NT2/D1 (cell line): Measurements from ENCODE around the gene SLC2A13.

ENCODE experiments used
- DNase-seq: peaks from one replicate; pipeline ENCODE4 v3.0.0-alpha.2; 2011; ENCODE audit warnings: low read depth, low spot score
- H3K27me3 ChIP-seq: 2 replicates; pipeline ENCODE4 v1.6.0; 2011; ENCODE audit warnings: mild to moderate bottlenecking; ENCODE audit not compliant: insufficient read length, insufficient read depth
- H3K36me3 ChIP-seq: 2 replicates; pipeline ENCODE4 v1.6.1; 2011; ENCODE audit warnings: mild to moderate bottlenecking, low read length, mixed read lengths; ENCODE audit not compliant: insufficient read depth, insufficient read length
- H3K4me1 ChIP-seq: 2 replicates; pipeline ENCODE4 v1.5.1; 2011; ENCODE audit not compliant: insufficient read depth, insufficient read length
- H3K4me3 ChIP-seq: 2 replicates; pipeline ENCODE4 v1.5.1; 2011; ENCODE audit warnings: low read depth; ENCODE audit not compliant: insufficient read length
- H3K9ac ChIP-seq: 2 replicates; pipeline ENCODE4 v1.6.0; 2011; ENCODE audit warnings: low read depth; ENCODE audit not compliant: insufficient read length
- H3K9me3 ChIP-seq: 2 replicates; pipeline ENCODE4 v1.5.1; 2011; ENCODE audit warnings: mild to moderate bottlenecking, low read length; ENCODE audit not compliant: insufficient read depth
- SUZ12 ChIP-seq: IDR thresholded peaks from 2 replicates; pipeline ENCODE4 v1.6.1; 2011; ENCODE audit not compliant: insufficient read length, insufficient read depth; ENCODE audit errors: extremely low read depth
- YY1 ChIP-seq: IDR thresholded peaks from 2 replicates; pipeline ENCODE4 v1.6.1; 2011; ENCODE audit not compliant: insufficient read length, insufficient read depth
- ZNF274 ChIP-seq: IDR thresholded peaks from 2 replicates; pipeline ENCODE4 v1.6.1; 2011; ENCODE audit warnings: mild to moderate bottlenecking, low read depth, low read length

The SLC2A13 gene

GRCh38 chr12:39777465-39777864, 328.4 kb downstream of the SLC2A13 start:
- H3K27me3 ChIP-seq: no peaks in the 10 kb centered on the region
- no peak for DNase-seq
- TF ChIP-seq ZNF274 (no peak), SUZ12 (no peak), YY1 (no peak)
- H3K4me3 ChIP-seq: no peak overlapping the region
- H3K9ac ChIP-seq: no peak overlapping the region
- H3K9me3 ChIP-seq: no peaks in the 10 kb centered on the region
- H3K36me3 ChIP-seq: no peaks in the 10 kb centered on the region
- no peaks in the 10 kb centered on the region for H3K4me1 ChIP-seq

- Histone ChIP-seq H3K9me3 (no peaks in the 10 kb centered on the region), H3K4me1 (no peaks in the 10 kb centered on the region), H3K4me3 (no peak overlapping the region), H3K9ac (no peak overlapping the region), H3K36me3 (no peaks in the 10 kb centered on the region), H3K27me3 (no peaks in the 10 kb centered on the region)
- TF ChIP-seq YY1 (no peak), ZNF274 (no peak), SUZ12 (no peak)
- no peak for DNase-seq
Measured at GRCh38 chr12:39773266-39773665, 332.6 kb downstream of the SLC2A13 start.

GRCh38 chr12:39772821-39773259, 333.0 kb downstream of the SLC2A13 start:
- no peak for DNase-seq
- no peaks in the 10 kb centered on the region for H3K27me3 ChIP-seq
- no peaks in the 10 kb centered on the region for H3K9me3 ChIP-seq
- no peak overlapping the region for H3K9ac ChIP-seq
- no peaks in the 10 kb centered on the region for H3K36me3 ChIP-seq
- no peak overlapping the region for H3K4me3 ChIP-seq
- H3K4me1 ChIP-seq: no peaks in the 10 kb centered on the region
- TF ChIP-seq SUZ12 (no peak), ZNF274 (no peak), YY1 (no peak)

GRCh38 chr12:39771456-39771855, 334.4 kb downstream of the SLC2A13 start:
- no peaks in the 10 kb centered on the region for H3K4me1 ChIP-seq
- DNase-seq: no peak
- TF ChIP-seq YY1 (no peak), ZNF274 (no peak), SUZ12 (no peak)

GRCh38 chr12:39764944-39765560, 340.8 kb downstream of the SLC2A13 start:
- no peaks in the 10 kb centered on the region for H3K9me3 ChIP-seq
- H3K36me3 ChIP-seq: no peaks in the 10 kb centered on the region
- TF ChIP-seq SUZ12 (no peak), ZNF274 (no peak), YY1 (no peak)
- no peaks in the 10 kb centered on the region for H3K27me3 ChIP-seq
- no peaks in the 10 kb centered on the region for H3K4me1 ChIP-seq
- DNase-seq: no peak
- no peak overlapping the region for H3K4me3 ChIP-seq
- no peak overlapping the region for H3K9ac ChIP-seq

More at GRCh38 chr12:39771456-39771855, 334.4 kb downstream of the SLC2A13 start:
- H3K9ac ChIP-seq: no peak overlapping the region
- H3K36me3 ChIP-seq: no peaks in the 10 kb centered on the region
- H3K4me3 ChIP-seq: no peak overlapping the region
- no peaks in the 10 kb centered on the region for H3K27me3 ChIP-seq
- no peaks in the 10 kb centered on the region for H3K9me3 ChIP-seq

- H3K4me1 ChIP-seq: no peaks in the 10 kb centered on the region
- H3K4me3 ChIP-seq: no peak overlapping the region
- H3K9ac ChIP-seq: no peak overlapping the region
- DNase-seq: no peak
- no peaks in the 10 kb centered on the region for H3K27me3 ChIP-seq
- TF ChIP-seq ZNF274 (no peak), YY1 (no peak), SUZ12 (no peak)
- peaks cover 2% of the 10 kb centered on the region for H3K36me3 ChIP-seq
- no peaks in the 10 kb centered on the region for H3K9me3 ChIP-seq
Measured at GRCh38 chr12:39763890-39764169, 342.1 kb downstream of the SLC2A13 start.

- H3K9me3 ChIP-seq: no peaks in the 10 kb centered on the region
- no peaks in the 10 kb centered on the region for H3K27me3 ChIP-seq
- TF ChIP-seq YY1 (no peak), ZNF274 (no peak), SUZ12 (no peak)
- H3K4me3 ChIP-seq: no peak overlapping the region
- no peak for DNase-seq
- H3K36me3 ChIP-seq: peaks cover 2% of the 10 kb centered on the region
- no peak overlapping the region for H3K9ac ChIP-seq
- no peaks in the 10 kb centered on the region for H3K4me1 ChIP-seq
Measured at GRCh38 chr12:39763071-39763889, 342.6 kb downstream of the SLC2A13 start.
